ENCODE measurements around the gene GDPD3.

DNA sequence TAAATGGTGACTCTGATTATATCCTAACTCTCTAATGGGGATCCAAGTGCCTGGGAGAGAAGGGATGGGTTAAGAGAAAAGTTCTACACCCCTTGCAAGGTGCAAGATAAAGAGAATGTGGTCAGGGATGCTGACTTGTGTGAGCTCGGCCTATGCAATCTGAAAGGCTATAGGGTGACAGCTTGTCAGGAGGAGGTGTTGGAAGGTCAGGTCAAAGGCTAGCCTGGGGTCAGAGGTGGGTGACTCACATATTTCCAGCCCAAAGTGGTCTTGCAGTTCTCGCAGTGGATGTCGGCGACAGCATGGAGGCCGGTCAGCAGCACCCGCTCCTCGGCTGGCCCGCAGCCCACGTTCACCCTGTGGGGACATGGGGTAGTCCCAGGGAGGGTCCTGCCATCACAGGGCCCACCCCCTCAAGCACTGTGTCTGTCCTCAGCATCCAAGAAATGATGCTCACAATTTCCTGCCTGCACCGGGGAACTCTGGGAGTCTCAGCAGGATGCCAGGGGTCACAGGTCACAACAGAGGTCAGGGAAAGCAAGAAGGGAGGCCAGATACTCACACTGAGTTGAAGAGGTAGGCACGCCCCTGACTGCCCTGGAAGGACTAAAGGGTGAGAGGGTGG is 18.7 kb downstream of the GDPD3 start:
- TF ChIP-seq, protein P1, sequence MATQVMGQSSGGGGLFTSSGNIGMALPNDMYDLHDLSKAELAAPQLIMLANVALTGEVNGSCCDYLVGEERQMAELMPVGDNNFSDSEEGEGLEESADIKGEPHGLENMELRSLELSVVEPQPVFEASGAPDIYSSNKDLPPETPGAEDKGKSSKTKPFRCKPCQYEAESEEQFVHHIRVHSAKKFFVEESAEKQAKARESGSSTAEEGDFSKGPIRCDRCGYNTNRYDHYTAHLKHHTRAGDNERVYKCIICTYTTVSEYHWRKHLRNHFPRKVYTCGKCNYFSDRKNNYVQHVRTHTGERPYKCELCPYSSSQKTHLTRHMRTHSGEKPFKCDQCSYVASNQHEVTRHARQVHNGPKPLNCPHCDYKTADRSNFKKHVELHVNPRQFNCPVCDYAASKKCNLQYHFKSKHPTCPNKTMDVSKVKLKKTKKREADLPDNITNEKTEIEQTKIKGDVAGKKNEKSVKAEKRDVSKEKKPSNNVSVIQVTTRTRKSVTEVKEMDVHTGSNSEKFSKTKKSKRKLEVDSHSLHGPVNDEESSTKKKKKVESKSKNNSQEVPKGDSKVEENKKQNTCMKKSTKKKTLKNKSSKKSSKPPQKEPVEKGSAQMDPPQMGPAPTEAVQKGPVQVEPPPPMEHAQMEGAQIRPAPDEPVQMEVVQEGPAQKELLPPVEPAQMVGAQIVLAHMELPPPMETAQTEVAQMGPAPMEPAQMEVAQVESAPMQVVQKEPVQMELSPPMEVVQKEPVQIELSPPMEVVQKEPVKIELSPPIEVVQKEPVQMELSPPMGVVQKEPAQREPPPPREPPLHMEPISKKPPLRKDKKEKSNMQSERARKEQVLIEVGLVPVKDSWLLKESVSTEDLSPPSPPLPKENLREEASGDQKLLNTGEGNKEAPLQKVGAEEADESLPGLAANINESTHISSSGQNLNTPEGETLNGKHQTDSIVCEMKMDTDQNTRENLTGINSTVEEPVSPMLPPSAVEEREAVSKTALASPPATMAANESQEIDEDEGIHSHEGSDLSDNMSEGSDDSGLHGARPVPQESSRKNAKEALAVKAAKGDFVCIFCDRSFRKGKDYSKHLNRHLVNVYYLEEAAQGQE (IDR thresholded peaks at IDR 0.05; ENCODE audit: unreplicated experiment), result no peak
- TF ChIP-seq, protein P2, sequence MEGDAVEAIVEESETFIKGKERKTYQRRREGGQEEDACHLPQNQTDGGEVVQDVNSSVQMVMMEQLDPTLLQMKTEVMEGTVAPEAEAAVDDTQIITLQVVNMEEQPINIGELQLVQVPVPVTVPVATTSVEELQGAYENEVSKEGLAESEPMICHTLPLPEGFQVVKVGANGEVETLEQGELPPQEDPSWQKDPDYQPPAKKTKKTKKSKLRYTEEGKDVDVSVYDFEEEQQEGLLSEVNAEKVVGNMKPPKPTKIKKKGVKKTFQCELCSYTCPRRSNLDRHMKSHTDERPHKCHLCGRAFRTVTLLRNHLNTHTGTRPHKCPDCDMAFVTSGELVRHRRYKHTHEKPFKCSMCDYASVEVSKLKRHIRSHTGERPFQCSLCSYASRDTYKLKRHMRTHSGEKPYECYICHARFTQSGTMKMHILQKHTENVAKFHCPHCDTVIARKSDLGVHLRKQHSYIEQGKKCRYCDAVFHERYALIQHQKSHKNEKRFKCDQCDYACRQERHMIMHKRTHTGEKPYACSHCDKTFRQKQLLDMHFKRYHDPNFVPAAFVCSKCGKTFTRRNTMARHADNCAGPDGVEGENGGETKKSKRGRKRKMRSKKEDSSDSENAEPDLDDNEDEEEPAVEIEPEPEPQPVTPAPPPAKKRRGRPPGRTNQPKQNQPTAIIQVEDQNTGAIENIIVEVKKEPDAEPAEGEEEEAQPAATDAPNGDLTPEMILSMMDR (conservative IDR thresholded peaks at IDR 0.05; ENCODE audit: low read depth in 2 of 2), result no peak
- TF ChIP-seq JUNB (IDR thresholded peaks at IDR 0.05; ENCODE audit: unreplicated experiment) (no peak), CREB1 (CRISPR knock-in tag; IDR thresholded peaks at IDR 0.05; ENCODE audit: low read depth) (no peak), EZH2 (IDR thresholded peaks at IDR 0.05; ENCODE audit: low read depth, unreplicated experiment) (no peak), ZNF114 (CRISPR knock-in tag; IDR thresholded peaks at IDR 0.05) (no peak), ZNF331 (CRISPR knock-in tag; IDR thresholded peaks at IDR 0.05; ENCODE audit: low read depth) (no peak), POLR2AphosphoS5 (IDR thresholded peaks at IDR 0.05; ENCODE audit: low read depth) (no peak), EZH2phosphoT487 (IDR thresholded peaks at IDR 0.05; ENCODE audit: unreplicated experiment) (no peak), NANOG (IDR thresholded peaks at IDR 0.05; ENCODE audit: borderline replicate concordance) (no peak), STAT1 (IDR thresholded peaks at IDR 0.05; ENCODE audit: unreplicated experiment) (no peak)
- TF ChIP-seq, protein P3, sequence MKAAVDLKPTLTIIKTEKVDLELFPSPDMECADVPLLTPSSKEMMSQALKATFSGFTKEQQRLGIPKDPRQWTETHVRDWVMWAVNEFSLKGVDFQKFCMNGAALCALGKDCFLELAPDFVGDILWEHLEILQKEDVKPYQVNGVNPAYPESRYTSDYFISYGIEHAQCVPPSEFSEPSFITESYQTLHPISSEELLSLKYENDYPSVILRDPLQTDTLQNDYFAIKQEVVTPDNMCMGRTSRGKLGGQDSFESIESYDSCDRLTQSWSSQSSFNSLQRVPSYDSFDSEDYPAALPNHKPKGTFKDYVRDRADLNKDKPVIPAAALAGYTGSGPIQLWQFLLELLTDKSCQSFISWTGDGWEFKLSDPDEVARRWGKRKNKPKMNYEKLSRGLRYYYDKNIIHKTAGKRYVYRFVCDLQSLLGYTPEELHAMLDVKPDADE (IDR thresholded peaks at IDR 0.05), result no peak
